HL-60 (cell line): ENCODE results near the gene LRGUK.

Experiments used
- DNase-seq, 2 experiments: peaks; one replicate each; pipeline ENCODE4 v3.0.0-alpha.2; 2010 to 2020; ENCODE audit warnings: low read depth in 1 of 2, low spot score in 1 of 2
- H3K27ac ChIP-seq: fragments of 250-450 bp; sonication (Bioruptor Pico); replicated peaks from 2 replicates; pipeline ENCODE4 v1.5.1; 2020; ENCODE audit warnings: mild to moderate bottlenecking, moderate library complexity
- H3K27me3 ChIP-seq: fragments of 250-450 bp; sonication (Bioruptor Pico); 2 replicates; pipeline ENCODE4 v1.5.1; 2021; ENCODE audit warnings: mild to moderate bottlenecking, moderate library complexity; ENCODE audit not compliant: insufficient read depth, poor library complexity, severe bottlenecking
- H3K4me3 ChIP-seq: replicated peaks from 2 replicates; pipeline ENCODE4 v1.5.1; 2011; ENCODE audit warnings: mild to moderate bottlenecking, control low read depth, low read length; ENCODE audit not compliant: insufficient read depth
- CTCF ChIP-seq: IDR thresholded peaks from one replicate; pipeline ENCODE4 v1.5.1; 2011; ENCODE audit warnings: low read length, control low read depth, inconsistent platforms; ENCODE audit not compliant: insufficient read depth
- GABPA ChIP-seq: IDR thresholded peaks from 2 replicates; pipeline ENCODE4 v1.6.1; 2012; ENCODE audit warnings: low read depth
- POLR2AphosphoS5 ChIP-seq: IDR thresholded peaks from 2 replicates; pipeline ENCODE4 v1.6.1; 2012; ENCODE audit warnings: low read depth
- SPI1 ChIP-seq: IDR thresholded peaks from 2 replicates; pipeline ENCODE4 v1.6.1; 2012; ENCODE audit warnings: low read depth, mild to moderate bottlenecking, borderline replicate concordance
- TF ChIP-seq, protein P1 (sequence below): IDR thresholded peaks from 2 replicates; pipeline ENCODE4 v1.6.1; 2012; ENCODE audit warnings: low read depth; ENCODE audit not compliant: insufficient replicate concordance

The LRGUK gene

DNA sequence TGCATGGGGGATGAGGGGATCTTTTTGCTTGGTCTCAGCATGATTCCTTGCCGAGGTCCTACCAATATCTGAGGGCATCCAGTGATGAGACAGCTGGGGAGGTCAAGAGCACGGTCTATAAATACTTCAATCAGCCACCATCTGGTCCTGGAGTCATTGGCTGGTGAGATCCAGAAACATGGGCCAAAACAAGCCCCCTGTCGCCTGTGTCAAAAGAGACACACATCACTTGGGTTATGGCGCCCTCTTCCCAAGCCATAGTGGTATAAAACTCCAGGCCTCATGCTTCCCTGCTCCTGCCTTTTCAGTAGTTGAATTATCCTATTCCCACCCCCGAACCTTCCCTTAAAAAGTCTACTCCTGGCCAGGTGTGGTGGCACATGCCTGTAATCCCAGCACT is 128.7 kb downstream of the LRGUK start:
- Histone ChIP-seq H3K27ac (no peak overlapping the region), H3K4me3 (no peak overlapping the region), H3K27me3 (no peaks in the 10 kb centered on the region)
- no peak for DNase-seq
- no peak for TF ChIP-seq GABPA
- TF ChIP-seq SPI1, result no peak
- TF ChIP-seq, protein P1, sequence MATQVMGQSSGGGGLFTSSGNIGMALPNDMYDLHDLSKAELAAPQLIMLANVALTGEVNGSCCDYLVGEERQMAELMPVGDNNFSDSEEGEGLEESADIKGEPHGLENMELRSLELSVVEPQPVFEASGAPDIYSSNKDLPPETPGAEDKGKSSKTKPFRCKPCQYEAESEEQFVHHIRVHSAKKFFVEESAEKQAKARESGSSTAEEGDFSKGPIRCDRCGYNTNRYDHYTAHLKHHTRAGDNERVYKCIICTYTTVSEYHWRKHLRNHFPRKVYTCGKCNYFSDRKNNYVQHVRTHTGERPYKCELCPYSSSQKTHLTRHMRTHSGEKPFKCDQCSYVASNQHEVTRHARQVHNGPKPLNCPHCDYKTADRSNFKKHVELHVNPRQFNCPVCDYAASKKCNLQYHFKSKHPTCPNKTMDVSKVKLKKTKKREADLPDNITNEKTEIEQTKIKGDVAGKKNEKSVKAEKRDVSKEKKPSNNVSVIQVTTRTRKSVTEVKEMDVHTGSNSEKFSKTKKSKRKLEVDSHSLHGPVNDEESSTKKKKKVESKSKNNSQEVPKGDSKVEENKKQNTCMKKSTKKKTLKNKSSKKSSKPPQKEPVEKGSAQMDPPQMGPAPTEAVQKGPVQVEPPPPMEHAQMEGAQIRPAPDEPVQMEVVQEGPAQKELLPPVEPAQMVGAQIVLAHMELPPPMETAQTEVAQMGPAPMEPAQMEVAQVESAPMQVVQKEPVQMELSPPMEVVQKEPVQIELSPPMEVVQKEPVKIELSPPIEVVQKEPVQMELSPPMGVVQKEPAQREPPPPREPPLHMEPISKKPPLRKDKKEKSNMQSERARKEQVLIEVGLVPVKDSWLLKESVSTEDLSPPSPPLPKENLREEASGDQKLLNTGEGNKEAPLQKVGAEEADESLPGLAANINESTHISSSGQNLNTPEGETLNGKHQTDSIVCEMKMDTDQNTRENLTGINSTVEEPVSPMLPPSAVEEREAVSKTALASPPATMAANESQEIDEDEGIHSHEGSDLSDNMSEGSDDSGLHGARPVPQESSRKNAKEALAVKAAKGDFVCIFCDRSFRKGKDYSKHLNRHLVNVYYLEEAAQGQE, result no peak
- TF ChIP-seq POLR2AphosphoS5, result no peak
- no peak for TF ChIP-seq CTCF

DNA sequence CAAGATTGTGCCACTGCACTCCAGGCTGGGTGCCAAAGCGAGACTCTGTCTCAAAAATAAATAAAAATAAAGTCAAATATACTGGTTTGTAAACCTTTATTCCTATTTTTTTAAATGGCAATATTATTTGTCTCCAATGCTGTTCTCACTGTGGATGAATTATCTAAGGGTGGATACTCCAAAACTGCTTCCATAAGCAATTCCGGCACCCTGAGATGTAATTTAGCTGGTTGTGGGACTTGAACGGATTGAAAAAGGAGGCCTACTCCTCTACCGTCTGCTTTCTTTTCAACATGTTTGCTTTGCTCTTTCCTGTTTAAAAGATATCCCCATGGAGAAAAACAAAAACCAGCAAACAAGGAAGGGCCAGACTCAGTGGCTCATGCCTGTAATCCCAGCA is 135.2 kb downstream of the LRGUK start:
- H3K4me3 ChIP-seq, result no peak overlapping the region
- DNase-seq, result no peak
- H3K27me3 ChIP-seq, result no peaks in the 10 kb centered on the region

GRCh38 chr7:134276951-134277350 is 149.8 kb downstream of the LRGUK start:
- no peak for TF ChIP-seq GABPA
- TF ChIP-seq, protein P1, result no peak
- TF ChIP-seq CTCF, result no peak
- TF ChIP-seq SPI1, result no peak
- TF ChIP-seq POLR2AphosphoS5, result no peak
- H3K27ac ChIP-seq, result no peak overlapping the region
- DNase-seq, result no peak
- H3K4me3 ChIP-seq, result no peak overlapping the region
- H3K27me3 ChIP-seq, result peaks cover 2% of the 10 kb centered on the region

More for the DNA sequence above, 135.2 kb downstream of the LRGUK start:
- TF ChIP-seq GABPA (no peak), POLR2AphosphoS5 (no peak), CTCF (no peak), SPI1 (no peak)
- TF ChIP-seq, protein P1, result no peak
- H3K27ac ChIP-seq, result no peak overlapping the region
